ENCODE data around the gene FAM118B.

Gene FAM118B

DNA sequence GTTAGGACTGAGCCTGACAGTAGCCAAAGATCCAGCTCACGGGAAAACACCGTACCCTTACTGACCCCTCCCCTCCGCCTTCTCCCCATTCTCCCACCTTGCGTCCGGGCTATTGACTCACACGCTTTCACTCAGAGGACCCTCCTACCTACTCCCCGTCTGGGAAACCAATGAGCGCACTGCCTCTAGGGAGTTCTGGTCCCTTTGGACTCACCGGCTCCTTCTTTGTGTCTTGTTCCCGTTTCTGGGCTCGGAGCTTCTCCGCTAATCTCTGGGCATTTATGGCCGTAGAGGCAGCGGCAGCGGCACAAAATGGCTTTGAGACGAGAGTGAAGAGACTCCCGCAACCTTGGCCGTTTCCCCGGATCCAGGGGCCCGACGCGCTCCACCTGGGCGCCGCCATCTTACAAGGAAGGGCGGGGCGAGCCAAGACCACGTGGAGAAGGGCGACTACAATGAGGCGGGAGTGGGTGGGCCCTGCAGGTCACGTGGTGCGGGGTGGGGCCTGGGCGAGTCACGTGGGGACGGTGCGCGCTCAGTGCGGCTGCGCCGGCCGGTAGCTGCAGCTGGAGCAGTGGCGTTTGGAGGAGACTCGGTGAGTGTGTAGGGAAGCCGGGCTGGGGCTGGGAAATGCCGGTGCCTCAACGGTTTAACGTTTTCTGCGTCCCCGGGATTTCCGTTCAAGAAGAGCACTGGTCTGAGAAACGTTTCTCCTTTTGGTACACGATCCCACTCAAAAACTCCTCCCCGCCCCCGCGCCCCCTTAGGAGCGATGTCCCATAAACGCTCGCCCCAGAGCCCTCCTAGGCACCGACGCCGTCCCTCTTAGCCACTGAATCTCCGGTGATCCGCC, at the start of gene FAM118B, which contains the start of gene RPUSD4:
Gene FAM118B, plus strand, starts transcription at position 547 of the 853 bp plus-strand sequence. CDS start 23,220 bp downstream, outside the sequence.
Gene RPUSD4, minus strand, starts transcription at position 415 of the 853 bp plus-strand sequence. Its CDS starts 12 bp downstream, at position 403.
- CTCF ChIA-PET = no interaction called here
- peak within 1 kb of the TSS; percentile 98 for H3K4me3 Mint-ChIP-seq
- H3K4me1 Mint-ChIP-seq = peaks cover 39% of the 10 kb centered on the region
- DNase-seq = peak; percentile 99
- H3K27ac Mint-ChIP-seq = peak within 1 kb of the TSS; percentile 91
- no peaks in the 10 kb centered on the region for H3K9me3 Mint-ChIP-seq
- peaks cover 19% of the 10 kb centered on the region for H3K36me3 Mint-ChIP-seq
- peaks cover 8% of the 10 kb centered on the region for H3K27me3 Mint-ChIP-seq

DNA sequence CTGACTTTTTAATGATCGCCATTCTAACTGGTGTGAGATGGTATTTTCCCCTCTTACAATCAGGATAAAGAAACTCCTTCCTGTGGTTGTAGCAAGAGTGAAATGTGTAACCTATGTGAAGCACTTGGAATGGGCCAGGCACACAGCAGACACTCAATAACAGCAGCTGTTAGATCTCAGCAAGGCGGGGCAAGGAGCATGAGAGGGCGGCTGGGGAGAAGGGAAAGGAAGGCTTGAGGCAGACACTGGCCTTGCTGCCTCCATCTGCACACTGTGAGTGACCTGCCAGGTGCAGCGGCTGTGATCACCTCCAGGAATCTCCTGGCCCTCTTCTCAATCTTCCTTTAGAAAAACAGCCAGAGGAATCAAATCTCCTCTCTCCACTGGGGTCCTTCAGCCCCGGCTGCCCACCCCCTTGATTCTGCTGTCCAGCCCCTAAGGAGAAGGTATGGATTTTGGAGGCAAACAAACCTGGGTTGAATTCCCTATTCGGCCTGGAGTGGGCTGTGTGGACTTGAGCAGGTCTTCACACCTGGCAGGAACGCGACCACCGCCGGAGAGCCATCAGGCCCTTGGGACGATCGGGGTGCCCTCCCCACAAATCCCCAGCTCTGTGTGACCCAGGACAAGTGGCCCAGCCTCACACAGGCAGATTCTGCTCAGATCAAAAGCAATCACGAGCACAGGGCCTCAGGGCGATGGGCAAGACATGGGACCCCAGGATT, 49.1 kb upstream of the FAM118B start:
- DNase-seq = no peak
- Mint-ChIP-seq H3K36me3 (no peaks in the 10 kb centered on the region), H3K27ac (no peak overlapping the region), H3K4me3 (no peak overlapping the region), H3K9me3 (no peaks in the 10 kb centered on the region), H3K4me1 (peaks cover 18% of the 10 kb centered on the region), H3K27me3 (peaks cover 23% of the 10 kb centered on the region)
- CTCF ChIA-PET = no interaction called here

DNA sequence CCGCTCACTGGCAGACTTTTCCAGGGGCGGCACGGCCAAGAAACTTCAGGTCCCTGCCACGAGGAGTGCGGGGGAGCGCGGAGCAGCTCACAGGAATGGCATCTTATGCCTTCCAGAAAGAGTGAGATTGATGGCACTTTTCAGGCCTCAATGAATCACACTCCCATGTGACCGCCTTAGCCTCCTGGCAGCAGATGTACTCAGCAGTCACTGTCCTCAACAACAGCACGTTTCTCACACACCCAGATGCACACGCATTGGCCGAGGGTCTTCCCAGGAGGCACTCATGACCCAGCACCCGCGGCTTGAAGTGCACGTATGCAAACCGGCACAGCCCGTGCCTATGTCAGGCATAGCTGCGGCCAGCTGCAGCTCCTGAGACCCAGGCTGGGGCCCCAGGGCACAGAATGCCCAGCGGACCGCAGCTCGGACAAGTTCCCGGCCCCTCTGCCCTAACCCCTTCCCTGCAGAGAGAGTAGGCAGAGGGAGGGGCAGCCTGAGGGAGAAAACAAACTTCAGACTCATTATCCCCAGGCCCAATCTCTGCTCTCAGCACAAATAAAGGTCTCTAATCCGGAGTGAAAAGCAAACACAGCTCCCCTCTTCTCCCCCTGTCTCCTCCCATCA, 48.4 kb upstream of the FAM118B start:
- Mint-ChIP-seq H3K4me3 (no peak overlapping the region), H3K27me3 (peaks cover 27% of the 10 kb centered on the region), H3K27ac (no peak overlapping the region), H3K9me3 (no peaks in the 10 kb centered on the region), H3K36me3 (no peaks in the 10 kb centered on the region), H3K4me1 (peaks cover 18% of the 10 kb centered on the region)
- DNase-seq = no peak
- CTCF ChIA-PET = no interaction called here

- peaks cover 27% of the 10 kb centered on the region for H3K27me3 Mint-ChIP-seq
- H3K4me1 Mint-ChIP-seq = peaks cover 18% of the 10 kb centered on the region
- DNase-seq = no peak
- H3K9me3 Mint-ChIP-seq = no peaks in the 10 kb centered on the region
- H3K4me3 Mint-ChIP-seq = no peak overlapping the region
- CTCF ChIA-PET = no interaction called here
- no peaks in the 10 kb centered on the region for H3K36me3 Mint-ChIP-seq
- no peak overlapping the region for H3K27ac Mint-ChIP-seq
Measured at GRCh38 chr11:126163779-126164178, 47.8 kb upstream of the FAM118B start.

- H3K27me3 Mint-ChIP-seq = peaks cover 29% of the 10 kb centered on the region
- no peaks in the 10 kb centered on the region for H3K36me3 Mint-ChIP-seq
- CTCF ChIA-PET = no interaction called here
- no peaks in the 10 kb centered on the region for H3K9me3 Mint-ChIP-seq
- H3K27ac Mint-ChIP-seq = no peak overlapping the region
- H3K4me3 Mint-ChIP-seq = no peak overlapping the region
- DNase-seq = no peak
- H3K4me1 Mint-ChIP-seq = peaks cover 18% of the 10 kb centered on the region
Measured at GRCh38 chr11:126164781-126165180, 46.8 kb upstream of the FAM118B start.

DNA sequence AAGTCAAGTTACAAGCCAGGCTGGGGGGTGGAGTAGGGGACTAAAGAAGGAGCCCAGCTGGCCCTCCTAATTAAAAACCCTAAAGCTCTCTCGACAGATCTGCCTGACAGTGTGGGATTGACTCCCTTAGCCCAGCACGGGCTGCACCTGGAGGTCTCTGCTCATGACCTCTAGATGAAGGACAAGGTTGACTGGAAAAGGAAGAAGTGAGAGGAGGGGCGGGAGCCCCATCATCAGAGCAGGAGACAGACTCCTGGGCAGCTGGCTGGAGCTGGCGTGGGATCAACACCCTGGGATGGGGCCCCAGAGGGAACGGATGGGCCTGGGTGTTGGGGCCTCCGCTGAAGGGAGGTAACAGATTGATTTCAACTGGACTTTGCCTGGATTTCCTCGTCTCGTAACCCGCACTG, 46.3 kb upstream of the FAM118B start:
- H3K36me3 Mint-ChIP-seq = no peaks in the 10 kb centered on the region
- peaks cover 35% of the 10 kb centered on the region for H3K27me3 Mint-ChIP-seq
- DNase-seq = no peak
- H3K4me3 Mint-ChIP-seq = no peak overlapping the region
- H3K27ac Mint-ChIP-seq = no peak overlapping the region
- H3K9me3 Mint-ChIP-seq = no peaks in the 10 kb centered on the region
- peaks cover 18% of the 10 kb centered on the region for H3K4me1 Mint-ChIP-seq
- CTCF ChIA-PET = no interaction called here

DNA sequence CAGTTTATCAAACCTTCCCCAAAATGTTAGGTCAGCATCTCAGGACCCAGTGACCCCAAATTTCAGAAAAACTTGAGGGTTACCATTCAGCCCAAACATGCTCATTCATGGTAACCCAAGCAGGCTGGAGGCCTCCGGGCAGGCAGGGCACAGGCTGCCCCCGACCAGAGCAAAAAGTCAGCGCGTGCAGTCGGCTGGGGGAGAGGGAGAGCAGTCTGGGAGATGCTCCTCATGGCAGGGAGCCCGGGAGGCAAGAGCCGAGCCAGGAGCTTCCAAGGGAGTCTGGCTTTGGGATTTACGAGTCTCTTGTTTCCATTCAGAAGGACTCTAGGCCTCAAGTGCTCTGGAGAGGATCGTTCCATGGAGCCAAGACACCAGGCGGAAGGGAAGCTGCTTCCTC, 45.8 kb upstream of the FAM118B start:
- peaks cover 35% of the 10 kb centered on the region for H3K27me3 Mint-ChIP-seq
- no peaks in the 10 kb centered on the region for H3K36me3 Mint-ChIP-seq
- no peak for DNase-seq
- H3K27ac Mint-ChIP-seq = no peak overlapping the region
- CTCF ChIA-PET = no interaction called here
- no peak overlapping the region for H3K4me3 Mint-ChIP-seq
- no peaks in the 10 kb centered on the region for H3K9me3 Mint-ChIP-seq
- H3K4me1 Mint-ChIP-seq = peaks cover 18% of the 10 kb centered on the region

DNA sequence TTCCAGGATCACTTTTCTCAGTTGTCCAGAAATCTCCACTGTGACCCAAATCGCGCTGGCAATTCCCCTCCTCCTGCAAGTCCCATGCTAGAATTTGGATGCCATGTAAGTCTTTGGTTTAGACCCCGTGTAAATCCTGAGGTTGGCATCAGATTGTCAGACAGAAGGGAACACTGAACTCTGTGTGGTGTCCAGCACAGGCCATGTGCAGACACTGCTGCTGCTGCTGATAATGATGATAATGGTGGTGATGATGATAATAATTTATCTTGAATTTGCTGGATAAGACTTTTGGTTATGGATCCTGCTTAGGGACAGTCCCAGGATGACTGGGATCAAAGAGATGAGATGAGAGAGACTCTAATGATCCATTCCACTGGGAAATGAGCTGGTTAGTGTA, 45.2 kb upstream of the FAM118B start:
- peaks cover 35% of the 10 kb centered on the region for H3K27me3 Mint-ChIP-seq
- CTCF ChIA-PET = no interaction called here

DNA sequence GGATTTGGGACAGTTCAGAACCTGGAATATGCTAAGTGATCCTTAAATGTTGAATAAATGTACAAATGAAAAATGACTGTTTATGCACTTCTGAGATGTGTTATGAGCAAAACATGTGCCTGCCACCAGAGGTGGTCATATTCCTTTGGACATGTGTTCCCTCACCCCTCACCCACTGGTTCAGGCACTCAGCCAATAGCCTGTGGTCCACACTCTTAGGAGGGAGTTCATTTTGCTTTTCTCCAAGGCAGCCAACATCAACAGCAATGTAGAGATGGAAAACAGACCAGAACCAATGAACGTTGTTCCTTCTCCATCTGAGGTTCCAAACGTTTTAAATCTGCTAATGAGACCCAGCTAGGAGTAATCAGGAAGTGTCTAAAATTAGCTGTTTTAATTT, 44.1 kb upstream of the FAM118B start:
- Mint-ChIP-seq H3K27ac (no peak overlapping the region), H3K36me3 (no peaks in the 10 kb centered on the region), H3K27me3 (peaks cover 44% of the 10 kb centered on the region), H3K4me1 (peaks cover 16% of the 10 kb centered on the region), H3K4me3 (no peak overlapping the region), H3K9me3 (no peaks in the 10 kb centered on the region)
- CTCF ChIA-PET = no interaction called here
- DNase-seq = no peak

More for the DNA sequence above, 45.2 kb upstream of the FAM118B start:
- H3K4me1 Mint-ChIP-seq = peaks cover 18% of the 10 kb centered on the region
- DNase-seq = no peak
- H3K27ac Mint-ChIP-seq = no peak overlapping the region
- H3K4me3 Mint-ChIP-seq = no peak overlapping the region
- no peaks in the 10 kb centered on the region for H3K9me3 Mint-ChIP-seq
- H3K36me3 Mint-ChIP-seq = no peaks in the 10 kb centered on the region

- Mint-ChIP-seq H3K9me3 (no peaks in the 10 kb centered on the region), H3K4me3 (no peak overlapping the region), H3K36me3 (no peaks in the 10 kb centered on the region), H3K27me3 (peaks cover 53% of the 10 kb centered on the region), H3K4me1 (peaks cover 5% of the 10 kb centered on the region), H3K27ac (no peak overlapping the region)
- DNase-seq = no peak
- CTCF ChIA-PET = no interaction called here
Measured at GRCh38 chr11:126169291-126169690, 42.3 kb upstream of the FAM118B start.

GRCh38 chr11:126172596-126173038, 39.0 kb upstream of the FAM118B start:
- Mint-ChIP-seq H3K4me3 (no peak overlapping the region), H3K9me3 (no peaks in the 10 kb centered on the region), H3K27ac (no peak overlapping the region), H3K27me3 (peaks cover 29% of the 10 kb centered on the region), H3K4me1 (peaks cover 2% of the 10 kb centered on the region), H3K36me3 (no peaks in the 10 kb centered on the region)
- DNase-seq = no peak
- CTCF ChIA-PET = no interaction called here

DNA sequence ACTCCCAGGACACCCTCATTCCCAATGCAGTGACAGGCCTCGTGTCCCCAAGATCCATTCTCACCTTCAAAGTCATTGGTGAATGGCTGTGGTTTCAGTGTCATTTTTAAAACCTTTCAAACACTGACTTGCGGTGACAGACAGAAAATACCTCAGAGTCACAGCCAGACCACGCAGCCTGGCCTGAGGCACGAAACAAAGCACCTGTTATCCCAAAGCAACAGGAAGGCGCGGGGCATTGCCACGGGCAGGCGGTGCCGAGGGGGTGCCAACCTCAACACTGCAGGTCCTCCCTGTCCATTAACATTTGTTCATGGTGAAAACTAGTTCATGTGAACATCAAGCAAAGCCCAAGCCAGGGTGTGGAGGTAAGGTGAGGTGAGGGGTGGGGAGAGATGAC, 38.3 kb upstream of the FAM118B start:
- H3K36me3 Mint-ChIP-seq = no peaks in the 10 kb centered on the region
- DNase-seq = no peak
- H3K4me3 Mint-ChIP-seq = no peak overlapping the region
- H3K27ac Mint-ChIP-seq = no peak overlapping the region
- H3K27me3 Mint-ChIP-seq = peaks cover 26% of the 10 kb centered on the region
- no peaks in the 10 kb centered on the region for H3K9me3 Mint-ChIP-seq
- CTCF ChIA-PET = no interaction called here
- peaks cover 2% of the 10 kb centered on the region for H3K4me1 Mint-ChIP-seq

- CTCF ChIA-PET = interaction anchor here (0.7 kb wide), 1 partner anchor 234 kb away, joined by 5 read pairs; no protein-coding TSS in a partner anchor
- Mint-ChIP-seq H3K27me3 (peaks cover 23% of the 10 kb centered on the region), H3K4me1 (peaks cover 2% of the 10 kb centered on the region), H3K36me3 (no peaks in the 10 kb centered on the region), H3K9me3 (no peaks in the 10 kb centered on the region), H3K27ac (no peak overlapping the region), H3K4me3 (no peak overlapping the region)
- no peak for DNase-seq
Measured at GRCh38 chr11:126174816-126175215, 36.8 kb upstream of the FAM118B start.

- Mint-ChIP-seq H3K27ac (no peak overlapping the region), H3K9me3 (peaks cover 3% of the 10 kb centered on the region), H3K4me3 (no peak overlapping the region), H3K27me3 (peaks cover 18% of the 10 kb centered on the region), H3K36me3 (no peaks in the 10 kb centered on the region), H3K4me1 (peaks cover 2% of the 10 kb centered on the region)
- DNase-seq = no peak
- CTCF ChIA-PET = interaction anchor here (0.7 kb wide), 1 partner anchor 235 kb away, joined by 5 read pairs; no protein-coding TSS in a partner anchor
Measured at GRCh38 chr11:126175393-126175792, 36.2 kb upstream of the FAM118B start.
